Left hindlimb (tissue), 1 donor: ENCODE results near the gene TPH2.

Experiments
- DNase-seq: peaks from one replicate; pipeline ENCODE4 v3.0.0-alpha.2; 2018

Gene TPH2

GRCh38 chr12:71938728-71939385, at the start of gene TPH2:
Gene TPH2, plus strand, starts transcription at chr12:71938845. Its CDS starts 142 bp downstream, at chr12:71938987.
- peak; percentile 75 for DNase-seq

DNA sequence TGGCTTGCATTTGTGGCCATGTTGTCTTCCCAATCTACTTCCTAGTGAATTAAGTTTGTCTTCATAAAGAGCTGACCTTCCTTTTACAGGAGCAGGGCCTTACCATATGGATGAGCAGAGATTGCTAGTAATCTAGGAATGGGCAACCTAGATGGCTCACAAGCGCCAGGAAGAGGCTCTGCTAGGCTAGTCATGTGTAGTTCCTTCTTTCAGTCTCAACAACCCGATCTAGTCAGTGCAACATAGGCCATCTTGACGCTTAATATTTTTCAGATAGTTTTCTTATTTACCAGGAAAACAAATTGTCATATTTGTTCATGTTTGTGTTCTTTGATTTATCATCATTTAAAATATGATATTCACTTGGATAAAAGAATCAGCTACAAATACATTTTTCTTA, 48.2 kb upstream of the TPH2 start:
- no peak for DNase-seq

GRCh38 chr12:71892059-71892458, 46.6 kb upstream of the TPH2 start:
- no peak for DNase-seq

DNA sequence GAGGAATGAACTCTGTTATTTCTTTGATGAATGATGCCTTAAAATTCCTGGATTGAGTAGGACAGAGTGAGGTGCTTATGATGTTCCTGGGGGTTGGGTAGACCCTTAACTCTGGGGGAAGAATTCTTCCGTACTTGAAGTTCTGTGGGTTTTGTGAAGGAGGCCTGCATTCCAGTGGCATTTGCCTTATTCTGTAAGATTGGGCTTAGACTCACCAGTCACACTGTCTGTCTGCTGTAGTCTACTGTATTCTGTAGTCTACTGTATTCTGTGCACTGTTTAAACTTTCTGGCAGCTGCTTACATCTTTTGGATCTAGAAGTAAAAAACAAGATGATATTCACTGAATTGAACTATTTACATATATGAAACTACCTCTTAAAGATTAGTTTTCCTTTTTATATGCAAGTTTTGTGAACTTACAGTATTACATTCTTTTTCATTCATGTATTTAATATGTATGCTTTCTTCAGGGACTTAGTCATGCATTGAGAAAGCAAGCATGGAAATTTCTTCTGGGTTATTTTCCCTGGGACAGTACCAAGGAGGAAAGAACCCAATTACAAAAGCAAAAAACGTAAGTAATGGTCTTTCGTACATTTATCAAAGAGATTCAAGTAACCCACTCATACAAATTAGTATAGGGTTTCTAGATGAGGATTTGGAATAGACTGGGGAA, 42.3 kb upstream of the TPH2 start:
- DNase-seq = no peak

DNA sequence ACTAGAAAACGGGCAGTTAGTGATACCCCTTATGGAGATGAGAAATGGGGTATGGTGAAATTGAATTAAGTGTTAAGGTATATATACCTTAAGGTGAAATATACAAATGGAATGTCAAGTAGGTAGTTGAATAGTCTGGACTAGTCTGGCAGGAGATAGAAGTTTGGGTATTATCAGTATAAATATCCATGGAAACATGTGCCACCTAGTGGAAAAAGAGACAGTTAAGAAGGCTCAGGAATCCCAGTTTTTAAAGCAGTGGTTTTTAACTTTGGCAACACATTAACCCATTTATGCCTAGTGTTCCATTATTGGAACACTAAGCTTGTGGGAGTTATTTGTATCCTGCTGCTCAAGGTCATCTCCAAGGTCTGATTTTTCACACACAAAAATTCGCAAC, 38.6 kb upstream of the TPH2 start:
- DNase-seq = no peak

- no peak for DNase-seq
These were observed 34.0 kb upstream of the TPH2 start for GRCh38 chr12:71904629-71905028.

GRCh38 chr12:71935594-71935993, 3.1 kb upstream of the TPH2 start:
- no peak for DNase-seq

- DNase-seq = no peak
These were observed 1.4 kb downstream of the TPH2 start for GRCh38 chr12:71940068-71940467.

GRCh38 chr12:71941174-71941573, 2.5 kb downstream of the TPH2 start:
- no peak for DNase-seq

- DNase-seq = no peak
These were observed 3.6 kb downstream of the TPH2 start for GRCh38 chr12:71942259-71942658.

DNA sequence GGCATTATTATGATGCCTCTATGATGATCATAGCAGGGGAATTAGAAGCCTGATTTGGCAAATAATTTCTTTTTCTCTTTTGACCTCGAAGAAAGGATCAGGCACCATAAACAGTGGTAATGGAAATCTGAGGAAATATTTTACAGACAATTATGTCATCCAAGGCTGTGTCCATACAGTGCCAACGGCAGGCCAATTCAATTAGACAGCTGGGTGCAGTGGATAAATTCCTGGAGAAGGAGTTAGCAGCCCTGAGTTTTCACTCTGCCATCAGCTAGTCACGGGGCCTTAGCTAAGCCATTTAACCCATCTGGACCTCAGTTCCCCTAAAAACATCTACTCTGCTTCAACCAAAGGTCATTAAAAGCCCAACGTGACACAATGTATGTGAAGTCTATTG, 4.1 kb downstream of the TPH2 start:
- DNase-seq = no peak

DNA sequence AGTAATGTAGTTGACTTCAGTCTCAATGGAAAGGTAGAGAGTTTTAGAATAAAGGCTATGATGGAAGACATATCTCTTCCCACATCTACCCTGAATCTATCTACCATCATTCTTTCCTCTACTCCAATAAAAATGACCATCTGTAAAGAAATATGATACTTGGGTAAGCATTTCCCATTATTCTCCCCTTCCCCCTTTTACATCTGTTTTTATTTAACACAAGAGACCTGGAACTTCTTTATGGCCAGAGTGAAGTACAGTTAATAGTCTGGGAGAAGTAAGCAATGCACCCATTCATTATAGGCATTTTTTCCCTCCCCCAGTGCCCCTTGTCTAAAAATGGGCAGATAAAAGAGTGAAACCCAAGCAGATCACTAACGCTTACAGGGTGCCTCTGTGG, 6.5 kb downstream of the TPH2 start:
- DNase-seq = no peak

GRCh38 chr12:71945883-71946282, 7.2 kb downstream of the TPH2 start:
- no peak for DNase-seq

DNA sequence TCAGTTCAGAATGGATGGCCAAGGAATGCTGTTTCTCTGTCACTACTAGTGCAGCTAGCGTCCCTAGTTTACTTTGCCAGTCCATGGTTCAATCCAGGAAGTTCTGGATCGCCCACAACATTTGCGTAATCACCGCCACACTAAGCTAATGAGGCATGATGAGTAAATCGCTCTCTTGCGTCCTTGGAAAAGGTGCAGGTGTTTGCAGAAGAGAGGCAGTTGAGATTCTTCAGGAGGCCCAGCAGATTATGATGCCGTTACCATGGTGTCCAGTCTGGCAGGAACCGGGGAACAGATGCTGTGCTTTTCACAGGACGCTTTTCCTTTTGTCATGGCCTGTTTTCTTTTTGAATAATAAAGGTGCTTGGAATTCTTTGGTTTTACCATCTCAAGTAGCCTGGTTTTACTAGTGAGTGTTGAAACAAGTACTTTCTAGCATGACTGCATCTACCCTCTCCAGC, 9.0 kb downstream of the TPH2 start:
- peak; percentile 36 for DNase-seq

DNA sequence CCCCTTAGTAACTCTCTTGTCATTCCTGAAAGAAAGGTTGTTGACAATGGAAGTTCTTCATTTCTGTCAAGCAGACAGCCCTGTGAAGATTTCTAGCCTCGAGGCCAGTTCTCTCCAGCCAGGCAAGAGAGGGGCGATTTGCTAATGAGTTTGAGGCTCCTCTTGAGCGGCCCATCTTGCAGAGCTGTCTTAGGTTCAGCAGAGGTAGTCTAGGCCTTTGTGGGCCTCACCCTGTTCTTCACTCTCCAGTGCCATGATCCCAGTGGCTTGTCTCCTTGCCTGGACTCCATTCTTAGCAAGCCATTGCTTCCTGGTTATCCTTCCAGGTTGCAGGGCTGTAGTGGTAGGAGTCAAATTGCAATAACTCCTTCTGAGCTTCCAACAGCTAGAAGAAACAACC, 9.7 kb downstream of the TPH2 start:
- no peak for DNase-seq

DNA sequence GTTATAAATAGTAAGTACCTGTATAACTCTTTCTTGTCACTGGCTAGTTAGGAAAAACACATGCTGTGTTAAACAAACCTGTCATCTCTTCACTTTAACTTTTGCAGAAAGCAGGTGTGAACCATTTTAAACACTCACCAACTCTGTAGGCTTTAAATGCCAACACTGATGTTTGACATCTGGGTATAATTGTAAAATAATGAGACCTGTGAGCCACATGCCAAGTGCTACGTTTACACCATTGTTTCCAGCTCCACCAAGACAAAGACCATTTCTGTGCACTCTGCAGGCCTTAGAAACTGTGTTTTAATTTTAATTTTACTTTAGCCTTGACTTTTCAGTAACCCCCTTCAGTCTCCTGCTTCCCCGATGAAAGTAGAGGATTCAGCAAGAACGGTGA, 11.0 kb downstream of the TPH2 start:
- DNase-seq = no peak

DNA sequence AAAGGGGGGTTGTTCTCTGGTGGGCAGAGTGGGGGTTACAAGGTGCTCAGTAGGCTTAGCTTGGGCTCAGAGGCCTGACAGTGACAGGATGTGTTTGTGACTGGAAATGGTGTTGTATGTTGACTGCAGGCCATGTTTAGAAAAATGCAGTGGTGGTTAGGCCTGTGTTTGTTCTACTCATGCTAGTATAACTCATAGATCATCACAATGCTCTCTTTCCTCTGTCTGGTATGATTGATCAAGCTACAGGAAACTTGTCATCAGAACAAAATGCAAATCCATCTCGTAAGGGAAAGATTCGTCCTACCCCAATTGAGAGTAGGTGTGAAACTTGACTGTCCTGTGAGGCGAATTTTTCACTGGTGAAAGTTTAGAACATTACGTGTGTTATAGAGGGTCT, 11.8 kb downstream of the TPH2 start:
- no peak for DNase-seq

DNA sequence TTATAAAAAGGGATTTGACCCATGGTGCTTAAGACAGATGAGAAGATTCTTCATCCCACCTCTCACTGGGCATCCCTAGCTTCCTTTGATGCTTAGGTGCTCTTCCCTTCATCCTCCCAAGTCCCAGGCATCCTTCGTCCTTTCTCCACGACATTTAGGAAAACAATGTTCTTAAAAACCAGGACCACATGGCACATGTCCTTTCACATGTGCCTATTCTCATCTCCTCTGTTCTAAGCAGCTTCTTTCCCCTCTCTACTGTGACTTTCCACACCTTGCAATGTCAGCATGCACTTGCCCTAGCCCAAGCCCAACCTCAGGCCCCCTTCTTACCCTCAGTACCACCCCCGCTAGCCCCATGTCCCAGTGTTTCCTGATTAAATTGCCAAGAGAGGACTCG, 12.2 kb downstream of the TPH2 start:
- no peak for DNase-seq

GRCh38 chr12:71954083-71954778, 15.6 kb downstream of the TPH2 start:
- DNase-seq = no peak

- no peak for DNase-seq
These were observed 16.2 kb downstream of the TPH2 start for GRCh38 chr12:71954861-71955260.

DNA sequence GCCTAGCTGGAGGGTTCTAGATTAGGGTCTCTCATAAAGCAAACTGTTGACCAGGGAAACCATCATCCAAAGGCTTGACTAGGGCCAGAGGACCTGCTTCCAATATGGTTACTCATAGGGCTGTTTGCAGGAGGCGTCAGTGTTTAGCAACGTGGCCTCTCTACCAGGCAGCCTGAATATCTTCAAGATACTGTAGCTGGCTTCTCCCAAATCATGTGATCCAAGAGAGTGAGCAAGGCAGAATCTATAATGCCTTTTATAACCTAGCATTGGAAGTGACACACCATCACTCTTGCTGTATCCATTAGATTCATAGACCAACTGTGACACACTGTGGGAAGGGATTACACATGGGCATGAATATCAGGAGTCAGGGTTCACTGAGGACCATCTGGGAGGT, 17.3 kb downstream of the TPH2 start:
- DNase-seq = no peak

DNA sequence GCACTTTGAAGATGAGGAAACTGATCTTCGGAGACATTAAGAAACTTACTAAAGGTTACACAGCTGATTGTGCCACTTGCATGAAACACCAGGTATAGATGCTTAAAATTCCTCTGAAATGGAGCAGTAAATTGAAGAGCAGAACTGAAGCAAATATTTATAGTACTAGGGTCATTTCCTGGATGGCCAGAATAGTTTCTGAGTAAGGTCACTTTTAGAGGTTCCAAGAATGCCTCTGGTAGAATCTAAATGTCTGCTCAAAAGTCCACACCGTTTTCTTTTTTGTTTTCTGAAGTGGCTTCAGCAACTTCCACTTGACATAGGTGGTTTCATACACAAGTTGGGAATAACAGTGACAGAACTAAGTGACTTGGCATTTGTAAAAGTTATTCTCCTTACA, 19.4 kb downstream of the TPH2 start:
- no peak for DNase-seq

- no peak for DNase-seq
These were observed 19.8 kb downstream of the TPH2 start for GRCh38 chr12:71958457-71958856.

- DNase-seq = no peak
These were observed 20.4 kb downstream of the TPH2 start for GRCh38 chr12:71958993-71959578.
